GM19099 (cell line): ENCODE data around the gene RUFY4.

Experiments
- POLR2A ChIP-seq: IDR thresholded peaks from 3 replicates; pipeline ENCODE4 v1.6.1; 2011; ENCODE audit warnings: low read depth; ENCODE audit not compliant: insufficient read length; ENCODE audit errors: extremely low read depth

The RUFY4 gene

GRCh38 chr2:218040883-218041282 lies 28.2 kb upstream of the RUFY4 start:
- peak; percentile 30 for TF ChIP-seq POLR2A

GRCh38 chr2:218041302-218042168 lies 27.5 kb upstream of the RUFY4 start:
- TF ChIP-seq POLR2A: peak; percentile 39

- TF ChIP-seq POLR2A: no peak
Observed at GRCh38 chr2:218043100-218043499, 26.0 kb upstream of the RUFY4 start.

GRCh38 chr2:218043701-218044109 lies 25.3 kb upstream of the RUFY4 start:
- no peak for TF ChIP-seq POLR2A

GRCh38 chr2:218046238-218046637 lies 22.8 kb upstream of the RUFY4 start:
- TF ChIP-seq POLR2A: no peak

- no peak for TF ChIP-seq POLR2A
Observed at GRCh38 chr2:218047536-218048225, 21.4 kb upstream of the RUFY4 start.

GRCh38 chr2:218051903-218052302 lies 17.1 kb upstream of the RUFY4 start:
- no peak for TF ChIP-seq POLR2A

GRCh38 chr2:218059289-218059688 lies 9.8 kb upstream of the RUFY4 start:
- TF ChIP-seq POLR2A: no peak

- TF ChIP-seq POLR2A: no peak
Observed at GRCh38 chr2:218060118-218060517, 8.9 kb upstream of the RUFY4 start.

GRCh38 chr2:218060950-218061660 lies 7.9 kb upstream of the RUFY4 start:
- TF ChIP-seq POLR2A: no peak

GRCh38 chr2:218063486-218063885 lies 5.6 kb upstream of the RUFY4 start:
- no peak for TF ChIP-seq POLR2A

GRCh38 chr2:218063896-218064295 lies 5.2 kb upstream of the RUFY4 start:
- TF ChIP-seq POLR2A: no peak

GRCh38 chr2:218065239-218066006 lies 3.6 kb upstream of the RUFY4 start:
- TF ChIP-seq POLR2A: no peak

GRCh38 chr2:218066926-218067515 lies 2.0 kb upstream of the RUFY4 start:
- TF ChIP-seq POLR2A: no peak
